RPMI8226 (cell line): ENCODE results near the gene CETN3.

Source experiments
- DNase-seq: peaks from one replicate; pipeline ENCODE4 v3.0.0-alpha.2; 2015

The CETN3 gene

DNA sequence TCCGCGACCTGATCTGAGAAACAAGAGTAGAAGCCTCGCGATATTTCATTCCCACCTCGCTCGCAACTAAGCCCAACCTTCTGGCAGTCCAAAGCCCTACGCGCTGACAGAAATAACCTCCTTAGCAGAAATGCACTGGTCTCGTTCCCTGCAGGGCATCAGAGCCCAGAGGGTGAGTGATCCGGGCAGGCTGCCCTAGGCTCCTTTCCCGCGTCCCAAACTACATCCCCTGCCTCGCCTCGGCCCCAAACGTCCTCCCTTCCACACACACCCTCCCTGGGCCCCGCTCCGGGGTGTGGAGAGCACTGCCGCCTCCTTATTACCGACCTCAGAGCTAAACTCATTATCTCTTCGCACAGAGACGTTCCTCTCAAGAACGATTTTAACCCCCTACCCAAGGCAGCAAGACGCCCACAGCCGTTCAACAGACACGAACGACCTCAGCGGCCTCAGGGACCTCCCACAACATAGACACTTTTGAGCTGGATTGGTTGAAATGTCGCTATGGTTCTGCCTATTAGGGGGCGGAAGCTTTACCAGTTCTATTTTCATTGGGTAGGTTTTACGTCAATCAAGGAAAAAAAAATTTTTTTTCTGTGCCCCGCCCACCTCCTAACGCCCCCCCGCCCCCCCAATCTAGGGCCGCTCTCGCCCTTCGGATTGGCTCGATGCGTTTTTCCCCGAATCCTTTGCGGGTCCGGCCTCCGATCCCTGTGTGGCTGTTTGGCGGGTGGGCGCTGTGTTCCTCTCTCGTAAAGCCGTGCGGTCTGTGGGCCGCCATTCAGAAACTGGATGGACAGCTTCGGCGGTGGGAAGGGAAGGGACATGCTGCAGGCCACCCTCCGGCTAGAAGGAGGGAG is at the start of gene CETN3:
Gene CETN3 (minus strand): TSS at position 439 of the 860 bp plus-strand sequence. CDS start 95 bp downstream, at position 344.
- DNase-seq = peak; percentile 97

DNA sequence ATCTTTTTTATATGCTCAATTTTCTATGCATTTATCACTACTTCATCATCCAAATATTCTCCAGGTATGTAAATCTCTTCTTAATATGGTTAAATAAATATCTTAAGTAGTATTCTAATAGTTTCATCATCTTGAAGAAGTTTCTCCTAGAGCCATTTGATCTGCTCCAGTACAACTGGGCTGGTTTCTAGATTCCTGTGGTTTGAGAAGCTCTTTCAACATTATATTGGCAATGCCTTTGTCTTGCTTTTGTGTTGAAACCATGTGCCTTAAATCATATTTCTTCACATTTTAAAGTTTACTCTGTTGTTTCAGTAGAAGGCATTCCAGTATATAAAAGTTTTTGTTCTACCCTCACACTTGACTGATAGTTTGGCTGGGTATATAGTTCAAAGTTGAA is 37.4 kb upstream of the CETN3 start:
- no peak for DNase-seq

DNA sequence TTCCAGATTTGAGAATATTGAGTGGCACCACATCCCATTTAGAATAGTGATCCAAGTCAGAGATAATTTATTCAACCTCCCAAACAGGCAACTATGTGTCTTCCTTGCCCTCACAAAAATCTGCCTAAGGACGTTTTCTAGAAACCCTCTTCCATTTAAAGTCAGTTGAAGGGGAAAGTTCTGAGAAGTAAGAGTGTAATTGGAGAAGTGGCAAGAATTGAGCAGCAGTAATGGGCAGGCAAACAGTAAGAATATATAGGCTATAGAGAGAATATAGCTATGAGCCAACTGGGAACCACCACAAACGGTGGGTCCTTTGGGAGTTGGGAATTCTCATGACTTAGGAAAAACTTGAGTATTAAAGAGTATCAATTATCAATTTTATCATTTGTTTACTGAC is 31.1 kb upstream of the CETN3 start:
- no peak for DNase-seq

DNA sequence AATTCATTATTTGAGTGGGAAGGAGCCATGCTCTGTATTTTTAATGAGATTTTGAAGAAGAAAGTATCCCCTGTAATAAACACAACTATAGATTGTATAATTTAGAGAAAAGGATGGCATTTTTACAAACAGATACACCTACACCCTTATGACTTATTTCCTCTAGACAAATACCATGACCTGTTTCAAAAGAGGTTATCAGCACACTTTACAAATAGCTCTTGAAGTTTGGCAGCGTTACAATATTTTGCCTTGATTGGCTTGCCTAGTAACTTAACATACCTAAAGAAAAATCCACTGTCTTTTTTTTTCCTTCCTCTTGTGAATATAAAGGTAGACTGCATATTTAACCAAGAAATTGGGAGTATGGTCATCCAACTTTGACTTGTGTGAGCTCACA is 28.5 kb upstream of the CETN3 start:
- DNase-seq = no peak

DNA sequence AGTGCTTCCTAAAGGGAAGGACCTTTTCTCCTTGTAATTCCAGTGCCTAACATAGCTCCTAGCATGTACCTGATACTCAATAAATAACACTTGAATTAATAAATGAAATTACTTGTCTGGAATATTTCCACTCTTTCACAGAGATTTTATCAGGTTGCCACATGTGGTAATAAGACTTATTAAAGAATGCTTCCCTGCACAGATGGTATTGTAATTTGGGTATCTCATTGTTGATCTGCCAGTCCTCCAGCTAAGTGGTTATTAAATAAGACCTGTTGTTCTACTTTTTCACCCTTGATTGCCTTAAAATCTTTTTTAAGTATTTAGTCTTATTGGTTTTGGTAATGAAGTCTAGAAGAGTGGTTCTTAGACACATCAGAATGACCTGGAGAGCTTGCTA is 28.1 kb upstream of the CETN3 start:
- DNase-seq = no peak

DNA sequence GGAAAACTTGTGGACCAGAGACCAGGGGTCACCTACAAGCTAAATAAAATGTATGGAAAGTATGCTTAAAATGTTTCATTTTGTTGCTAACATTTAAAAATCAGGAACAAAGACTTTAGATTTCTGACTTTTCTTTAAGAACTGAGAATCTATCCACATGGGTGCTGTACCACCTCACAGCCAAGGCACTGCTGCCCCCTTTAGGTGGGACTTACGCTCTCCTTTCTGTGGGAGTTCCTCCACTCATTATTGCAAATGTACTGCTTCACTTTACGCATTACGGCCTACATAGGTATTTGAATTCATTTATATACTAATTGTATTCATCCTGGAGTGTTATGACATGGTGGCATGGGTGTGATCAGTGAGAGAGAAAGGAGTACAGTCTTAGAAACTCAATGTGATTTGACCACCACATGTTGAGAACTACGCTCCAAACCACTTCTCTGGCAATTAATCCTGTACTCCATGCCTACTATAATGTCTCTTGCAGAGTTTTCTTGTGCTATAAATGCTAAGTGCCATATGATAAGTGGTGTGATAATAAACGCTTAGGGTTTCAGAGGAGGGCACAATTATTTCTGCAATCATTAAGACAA is 24.7 kb upstream of the CETN3 start:
- DNase-seq = peak; percentile 70

DNA sequence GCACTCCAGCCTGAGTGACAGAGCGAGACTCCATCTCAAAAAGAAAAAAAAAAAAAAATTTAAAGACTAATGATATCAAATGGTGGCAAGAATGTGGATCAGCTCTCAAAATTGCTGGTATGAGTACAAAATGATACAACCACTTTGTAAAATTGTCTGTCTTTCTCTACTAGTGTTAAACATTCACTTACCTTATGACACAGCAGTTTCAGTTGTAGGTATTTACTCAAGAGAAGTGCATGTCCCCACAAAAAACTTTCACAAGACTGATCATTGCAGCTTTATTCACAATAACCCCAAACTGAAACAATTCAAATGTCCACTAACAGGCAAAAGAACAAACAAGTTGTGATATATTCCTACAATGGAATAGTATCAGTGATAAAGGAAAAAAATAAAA is 14.7 kb upstream of the CETN3 start:
- DNase-seq = no peak

DNA sequence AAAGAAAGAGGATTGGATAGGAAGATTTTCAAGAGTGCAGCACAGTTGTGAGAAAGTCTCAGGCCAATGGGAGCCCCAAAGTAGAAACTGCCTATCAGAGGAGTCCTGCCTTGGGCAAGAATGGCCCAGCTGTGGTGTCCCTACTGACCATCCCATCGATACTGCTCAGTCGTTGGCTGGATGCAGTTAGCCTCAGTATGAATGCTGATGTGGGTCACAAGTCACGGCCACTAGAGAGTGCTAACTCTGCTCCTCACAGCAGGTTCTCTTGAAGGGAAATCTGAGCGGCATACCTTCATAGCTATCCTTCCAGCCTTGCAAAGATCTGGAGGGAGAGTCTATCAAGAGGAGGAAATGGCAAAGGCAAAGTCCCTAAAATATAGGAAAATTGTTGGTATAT is 11.6 kb upstream of the CETN3 start:
- peak; percentile 45 for DNase-seq

DNA sequence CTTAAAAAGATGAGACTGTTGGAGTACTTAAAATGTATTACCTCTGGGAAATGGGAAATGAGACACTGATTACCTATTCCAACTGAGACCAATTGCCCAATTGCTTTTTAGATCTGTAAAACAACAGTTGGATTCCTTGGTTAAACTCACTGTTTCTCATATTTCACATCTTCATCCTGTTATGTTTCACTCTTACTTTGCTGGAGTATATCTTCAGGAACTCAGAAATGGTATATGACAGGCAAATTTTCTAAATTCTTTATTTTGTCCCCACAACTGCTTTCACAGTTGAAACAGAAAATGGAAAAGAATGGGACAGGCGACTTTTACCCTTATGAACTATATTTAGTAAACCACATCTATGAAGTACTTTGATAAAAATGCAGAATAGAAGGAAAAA is 8.7 kb upstream of the CETN3 start:
- DNase-seq = no peak

DNA sequence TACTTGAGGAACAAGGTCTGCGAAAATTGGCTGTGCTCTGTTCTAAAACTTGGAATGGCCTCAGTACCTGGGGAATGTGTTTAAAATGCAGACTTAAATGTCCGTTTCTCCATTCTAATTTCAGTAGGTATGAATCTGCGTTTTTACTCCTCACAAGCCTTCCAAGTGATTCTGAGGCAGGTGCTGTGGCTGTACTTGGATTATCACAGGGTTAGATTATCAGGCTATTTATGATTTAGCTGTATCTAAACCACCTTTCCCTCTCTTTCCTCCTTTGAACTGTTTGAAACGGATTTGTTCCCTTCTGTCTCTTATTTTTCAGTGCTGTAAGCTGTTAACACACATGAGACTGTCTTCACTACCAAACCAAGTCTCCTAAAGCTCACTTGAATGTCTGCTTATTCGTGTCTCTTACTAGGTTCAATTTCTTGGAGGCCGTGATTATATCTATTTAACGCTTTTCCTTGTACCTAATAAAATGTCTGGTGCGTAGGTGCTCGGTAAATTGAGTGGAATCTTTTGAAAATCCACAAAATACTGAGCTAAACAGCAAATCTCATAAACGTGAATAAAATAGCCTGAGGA is 714 bp upstream of the CETN3 start:
- peak; percentile 9 for DNase-seq

DNA sequence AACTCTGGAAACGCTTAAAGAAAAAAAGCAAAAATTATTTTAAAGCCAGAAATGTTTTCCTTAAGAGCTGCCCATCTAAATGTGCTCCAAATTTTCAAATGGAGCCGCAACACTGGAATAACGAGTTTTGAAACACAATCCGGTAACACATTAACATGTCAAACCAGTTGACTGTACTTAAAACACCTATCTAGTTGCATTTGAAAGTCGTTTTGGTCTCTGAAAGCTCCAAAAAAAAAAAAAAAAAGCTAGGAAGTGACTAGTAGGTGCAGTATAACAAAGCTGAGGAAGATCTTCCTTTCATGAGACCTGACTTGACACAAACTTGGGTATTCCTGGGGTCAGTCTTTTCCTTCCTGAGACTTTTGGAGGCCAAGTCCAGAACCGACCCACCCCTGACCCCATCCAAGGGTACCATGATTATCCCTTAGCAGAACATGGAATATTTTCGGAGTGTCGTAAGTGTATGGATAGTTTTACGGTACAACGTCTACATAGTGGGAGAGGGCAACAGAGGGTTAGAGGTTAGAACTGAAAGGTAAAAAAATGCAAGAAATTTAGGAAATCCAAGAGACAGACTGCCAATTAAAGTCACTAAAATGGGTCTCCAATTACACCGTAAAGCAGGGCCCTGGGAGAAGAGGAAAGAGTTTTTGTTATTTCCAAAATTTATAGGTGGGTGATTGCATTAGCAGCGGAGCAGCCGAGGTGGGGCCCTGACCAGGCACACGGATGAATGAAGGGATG is 812 bp downstream of the CETN3 start:
- no peak for DNase-seq

DNA sequence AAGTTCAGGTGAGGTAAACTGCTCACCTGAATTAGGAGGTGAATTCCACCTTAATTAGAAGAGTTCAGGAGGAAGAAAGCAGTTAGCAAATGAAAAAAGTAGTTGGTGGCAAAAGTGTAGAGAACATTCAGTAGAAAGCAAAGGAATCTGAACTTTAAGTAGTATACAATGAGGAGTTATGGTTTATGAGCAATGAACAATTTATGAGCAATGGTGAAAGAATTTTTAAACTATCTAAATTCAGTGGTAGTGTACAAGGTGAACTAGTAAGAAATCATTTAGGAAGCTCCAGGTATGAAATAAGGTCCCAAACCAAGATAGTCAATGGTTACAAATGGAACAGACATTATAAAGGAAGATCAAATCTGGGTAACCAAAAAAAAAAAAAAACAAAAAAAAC is 3.1 kb downstream of the CETN3 start:
- no peak for DNase-seq

DNA sequence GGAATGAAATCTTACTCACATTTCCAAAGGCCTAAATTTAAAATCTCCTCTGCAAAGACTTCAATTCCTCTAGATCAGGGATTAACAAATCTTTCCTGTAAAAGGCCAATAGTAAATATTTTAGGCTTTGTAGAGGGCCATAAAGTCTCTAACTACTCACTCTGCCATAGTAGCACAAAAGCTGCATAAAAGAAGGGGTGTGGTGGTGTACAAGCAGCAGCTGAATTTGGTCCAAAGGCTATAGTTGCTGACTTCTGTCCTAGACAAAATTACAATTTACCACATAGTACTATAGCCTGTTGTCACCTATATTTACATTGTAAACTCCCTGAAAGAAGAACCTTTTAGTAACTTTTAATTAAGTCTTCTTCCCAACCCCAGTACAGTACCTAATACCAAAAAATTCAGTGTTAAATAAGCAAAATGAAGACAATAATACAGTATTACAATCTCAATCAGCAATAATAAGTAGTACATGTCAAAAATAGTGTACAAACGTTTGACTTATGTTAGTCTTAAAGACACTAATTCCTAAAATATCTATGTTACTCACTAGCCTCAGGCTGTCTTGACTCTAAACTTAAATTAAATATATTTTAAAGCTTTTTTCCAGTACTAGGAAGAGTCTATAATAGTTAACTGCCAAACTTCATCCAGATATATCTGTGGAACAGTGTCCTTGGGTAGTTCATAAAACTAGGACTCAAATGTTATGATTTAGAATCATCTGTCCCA is 6.9 kb downstream of the CETN3 start:
- no peak for DNase-seq

DNA sequence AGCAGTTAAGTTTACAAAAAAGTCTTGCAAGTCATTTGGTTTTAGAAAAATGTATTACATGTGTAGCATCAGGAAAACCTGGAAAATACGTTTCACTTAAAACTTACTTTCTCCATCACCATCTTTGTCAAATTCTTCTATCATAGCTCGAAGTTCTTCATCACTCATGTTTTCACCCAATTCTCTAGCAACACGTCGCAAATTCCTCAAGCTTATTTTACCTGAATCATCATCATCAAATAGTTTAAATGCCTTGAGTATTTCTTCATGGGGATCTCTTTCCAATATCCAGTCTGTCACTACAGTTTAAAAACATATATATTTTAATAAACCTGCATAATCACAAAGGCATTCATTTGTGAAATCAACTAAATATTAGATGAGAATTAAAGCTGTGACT is 10.3 kb downstream of the CETN3 start:
- no peak for DNase-seq

DNA sequence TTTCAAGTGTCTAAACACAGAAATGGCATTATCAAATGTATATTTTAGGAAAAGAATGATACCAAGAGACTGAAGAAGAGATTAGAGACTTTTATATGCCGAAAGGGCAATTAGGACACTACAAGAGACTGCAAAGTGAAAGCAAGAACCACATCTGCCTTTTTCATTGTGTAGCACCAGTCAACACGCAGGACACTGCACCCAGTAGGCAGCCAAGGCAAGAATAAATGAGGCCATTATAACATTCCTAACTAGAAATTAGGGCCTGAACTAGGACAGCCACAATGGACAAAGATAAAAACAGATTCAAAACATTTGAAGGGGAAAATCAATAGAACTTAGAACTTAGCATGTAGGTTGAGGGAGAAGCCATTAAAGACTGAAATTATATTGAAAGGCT is 10.8 kb downstream of the CETN3 start:
- no peak for DNase-seq

DNA sequence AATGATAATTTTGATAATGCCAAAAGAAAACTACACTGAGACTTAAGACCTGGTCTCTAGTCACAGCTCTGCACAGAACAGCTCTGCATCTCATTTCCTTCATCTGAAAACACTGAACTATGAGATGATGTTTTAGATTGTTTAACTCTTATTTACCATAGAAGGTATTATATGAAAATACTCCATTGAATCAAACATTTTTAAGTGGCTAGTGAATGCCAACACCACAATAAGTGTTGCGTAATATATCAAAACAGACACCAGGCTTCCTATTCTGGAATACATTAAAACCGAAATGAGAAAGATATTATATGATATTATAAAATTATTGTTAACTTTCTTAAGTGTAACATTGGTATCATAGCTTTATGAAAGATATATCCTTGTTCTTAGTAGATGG is 14.6 kb downstream of the CETN3 start:
- no peak for DNase-seq

DNA sequence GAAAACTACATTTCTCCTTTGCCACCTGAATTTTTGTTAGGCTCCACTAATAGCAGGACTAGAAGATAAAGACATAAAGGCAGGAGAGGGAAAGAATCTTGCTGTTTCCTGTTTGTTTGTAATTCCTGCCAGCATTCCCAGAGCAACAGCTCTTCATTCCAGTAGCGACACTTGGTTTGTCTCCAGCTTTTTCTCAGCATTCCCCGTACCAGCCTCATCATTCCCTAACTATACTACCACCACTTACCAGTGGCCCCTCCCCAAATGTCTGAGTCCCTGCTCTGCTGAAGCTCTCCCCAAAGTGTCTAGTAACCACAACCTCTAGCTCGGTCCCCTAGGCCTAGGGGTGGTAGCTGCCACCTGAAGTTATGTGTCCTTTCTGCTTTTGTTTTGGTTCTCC is 18.6 kb downstream of the CETN3 start:
- DNase-seq = no peak

DNA sequence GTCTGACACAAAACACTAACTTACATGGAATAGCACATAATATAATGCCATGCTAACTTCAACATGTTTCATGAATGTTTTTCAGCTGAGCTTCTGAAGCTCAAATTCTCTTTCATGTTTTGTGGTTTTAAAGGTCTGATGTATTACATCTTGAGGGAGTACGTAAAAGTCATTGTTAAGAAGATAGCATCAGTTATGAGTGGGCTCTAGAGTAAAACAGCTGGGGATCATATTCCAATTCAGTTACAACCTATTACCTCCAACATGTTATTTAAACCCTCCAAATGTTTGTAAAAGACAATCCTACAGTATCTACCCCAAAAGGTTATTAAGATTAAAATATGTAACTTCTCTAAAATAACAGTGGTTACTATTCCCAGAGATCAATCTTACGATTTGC is 19.2 kb downstream of the CETN3 start:
- DNase-seq = no peak

DNA sequence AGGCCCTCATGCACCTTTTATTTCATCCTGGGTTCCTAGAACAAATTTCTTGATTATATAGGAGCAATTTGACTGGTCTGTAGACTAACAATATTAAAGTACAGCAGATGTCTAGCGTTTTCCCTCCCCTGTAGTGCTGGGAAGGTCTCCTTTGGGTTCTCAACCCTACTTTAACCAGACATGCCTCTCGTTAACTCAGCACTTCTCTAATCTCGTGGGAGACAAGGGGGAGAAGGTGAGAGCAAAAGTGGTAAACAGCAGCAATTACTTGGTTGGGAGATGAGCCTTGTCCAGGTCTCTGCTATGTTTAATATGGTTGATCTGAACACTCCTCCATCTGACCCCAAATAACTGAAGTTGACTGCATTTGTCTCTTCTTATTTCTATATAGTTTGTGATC is 22.0 kb downstream of the CETN3 start:
- no peak for DNase-seq

DNA sequence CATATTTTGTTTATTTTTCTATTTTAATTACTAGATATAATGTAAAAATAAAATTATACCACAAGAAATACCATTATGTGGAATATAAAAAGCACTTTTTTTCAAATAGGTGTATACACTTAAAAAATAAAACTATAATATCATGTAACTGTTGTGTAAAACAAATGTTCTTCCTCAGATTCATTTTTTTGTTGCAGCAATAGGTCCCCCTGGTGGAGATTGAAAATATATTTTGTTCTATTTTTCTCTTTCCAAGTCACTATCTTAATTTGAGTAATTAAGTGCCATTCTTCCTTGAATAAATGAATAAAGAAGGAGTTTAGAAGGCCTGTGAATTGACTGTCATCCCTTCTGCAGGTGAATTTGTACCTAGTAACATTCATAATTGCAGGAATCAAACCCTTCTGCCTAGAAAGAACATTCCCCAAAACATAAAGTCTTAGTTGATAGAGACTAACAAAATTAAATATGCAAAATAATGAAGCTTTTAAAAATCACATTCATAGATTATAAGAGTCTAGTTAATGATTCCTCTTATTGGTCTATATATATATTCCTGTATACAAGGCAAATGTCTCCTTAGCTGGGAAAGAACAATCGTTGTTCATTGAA is 23.4 kb downstream of the CETN3 start:
- DNase-seq = peak; percentile 46

DNA sequence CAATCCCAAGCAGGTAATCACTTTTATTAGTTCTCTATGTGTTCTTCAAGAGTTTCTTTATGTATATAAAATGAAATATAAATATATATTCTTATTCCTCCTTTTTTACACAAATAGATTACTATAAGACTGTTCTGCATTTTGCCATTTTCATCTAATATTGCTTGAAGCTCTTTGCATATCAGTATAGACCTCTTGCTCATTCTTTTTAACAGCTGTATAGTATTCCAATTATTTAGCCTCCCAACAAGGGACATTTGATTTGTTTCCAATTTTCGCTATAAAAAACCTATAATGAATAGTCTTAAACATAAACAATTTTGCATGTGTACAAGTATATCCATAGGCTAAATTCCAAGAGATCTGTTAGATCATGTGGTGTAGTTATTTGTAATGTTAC is 25.2 kb downstream of the CETN3 start:
- DNase-seq = no peak

DNA sequence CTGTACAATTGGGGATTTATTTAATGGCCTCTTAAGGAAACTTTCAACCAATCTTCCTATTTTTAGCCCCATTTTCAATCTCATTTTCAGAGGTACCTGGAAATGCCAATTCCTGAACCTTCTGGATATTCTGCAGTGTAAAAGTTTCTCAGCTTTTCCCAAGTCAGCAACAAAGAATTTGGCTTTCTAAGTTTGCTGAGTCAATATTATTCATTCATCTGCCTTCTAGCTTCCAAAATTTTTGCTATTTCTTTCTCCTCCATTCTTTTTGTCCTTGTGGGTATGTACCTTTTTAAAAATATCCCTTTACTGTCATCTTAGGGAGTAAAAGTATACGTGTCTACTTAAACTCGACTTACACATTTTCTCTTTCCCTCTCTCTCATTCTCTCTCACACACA is 25.7 kb downstream of the CETN3 start:
- no peak for DNase-seq
